CD14-positive monocyte (primary cell): ENCODE results near the gene ASCC2. TPM values are rescaled to one million over a fixed set of nuclear protein-coding genes. Genes with fewer than 3 reads are reported as not detected.

Source experiments
- DNase-seq, 3 donors: peaks; one replicate each; pipeline ENCODE4 v3.0.0-alpha.2; 2011 to 2022
- H2AFZ ChIP-seq: 2 replicates; pipeline ENCODE4 v1.6.0; 2012; ENCODE audit warnings: mild to moderate bottlenecking, low read depth, low read length, inconsistent platforms; ENCODE audit not compliant: insufficient read depth, poor library complexity, severe bottlenecking
- H3K27ac ChIP-seq, 2 donors: 1 replicate in 1 of 2; 2 replicates in 1 of 2; pipeline ENCODE4 v1.5.1; 2012 to 2013; ENCODE audit warnings: low read length in 2 of 2, control low read depth in 1 of 2, inconsistent platforms in 1 of 2, low read depth in 1 of 2, mild to moderate bottlenecking in 1 of 2
- H3K27me3 ChIP-seq, 2 donors: one replicate each; pipeline versions ENCODE4 v1.6.0 to v1.6.1; 2011 to 2013; ENCODE audit warnings: low read length in 2 of 2; ENCODE audit not compliant: control insufficient read depth in 2 of 2, insufficient read depth in 2 of 2
- H3K36me3 ChIP-seq, 2 donors: replicated peaks in 1 of 2; 1 replicate in 1 of 2; 2 replicates in 1 of 2; pipeline versions ENCODE4 v1.5.1 to v1.6.1; 2012 to 2013; ENCODE audit warnings: low read length in 2 of 2, control low read depth in 1 of 2, inconsistent platforms in 1 of 2, mild to moderate bottlenecking in 1 of 2; ENCODE audit not compliant: insufficient read depth in 2 of 2, control insufficient read depth in 1 of 2
- H3K4me1 ChIP-seq, 2 donors: 1 replicate in 1 of 2; 2 replicates in 1 of 2; pipeline versions ENCODE4 v1.5.1 to v1.6.1; 2012 to 2013; ENCODE audit warnings: low read length in 2 of 2, control low read depth in 1 of 2, inconsistent platforms in 1 of 2, mild to moderate bottlenecking in 1 of 2, moderate library complexity in 1 of 2; ENCODE audit not compliant: insufficient read depth in 2 of 2, control insufficient read depth in 1 of 2
- H3K4me2 ChIP-seq: replicated peaks from 2 replicates; pipeline ENCODE3; 2012; ENCODE audit warnings: low read length, moderate library complexity, mild to moderate bottlenecking; ENCODE audit not compliant: poor library complexity, severe bottlenecking; ENCODE audit errors: extremely low read depth
- H3K4me3 ChIP-seq, 3 experiments: fragments of 200-600 bp in 1 of 3; sonication (generic) in 1 of 3; replicated peaks in 1 of 3; 1 replicate in 2 of 3; 2 replicates in 1 of 3; pipeline ENCODE4 v1.5.1; 2011 to 2013; ENCODE audit warnings: low read length in 3 of 3, mild to moderate bottlenecking in 3 of 3, control low read depth in 2 of 3, low read depth in 2 of 3, inconsistent platforms in 1 of 3, moderate library complexity in 1 of 3
- H3K79me2 ChIP-seq: 2 replicates; pipeline ENCODE4 v1.6.0; 2012; ENCODE audit warnings: mild to moderate bottlenecking, control low read depth, inconsistent platforms, low read length, moderate library complexity; ENCODE audit not compliant: insufficient read depth
- H3K9ac ChIP-seq: 2 replicates; pipeline ENCODE4 v1.6.0; 2017; ENCODE audit warnings: low read length, mild to moderate bottlenecking; ENCODE audit not compliant: insufficient read depth, poor library complexity, severe bottlenecking
- H3K9me3 ChIP-seq, 2 donors: replicated peaks in 1 of 2; 1 replicate in 1 of 2; 2 replicates in 1 of 2; pipeline versions ENCODE4 v1.5.1 to v1.6.1; 2012 to 2013; ENCODE audit warnings: low read length in 2 of 2, control low read depth in 1 of 2; ENCODE audit not compliant: control insufficient read depth in 1 of 2, insufficient read depth in 1 of 2
- H4K20me1 ChIP-seq: 2 replicates; pipeline ENCODE4 v1.6.0; 2012; ENCODE audit warnings: mild to moderate bottlenecking, low read length, control low read depth, moderate library complexity; ENCODE audit not compliant: insufficient read depth
- H3K27ac Mint-ChIP-seq, 7 donors: one replicate each; pipeline ENCODE4 v1.8.0; 2020; ENCODE audit warnings: mild to moderate bottlenecking in 7 of 7, mixed read lengths in 7 of 7, moderate library complexity in 6 of 7, inconsistent platforms in 2 of 7
- H3K27me3 Mint-ChIP-seq, 3 donors: one replicate each; pipeline ENCODE4 v1.8.0; 2021 to 2022; ENCODE audit warnings: low read depth in 3 of 3, mild to moderate bottlenecking in 3 of 3, mixed read lengths in 3 of 3, moderate library complexity in 3 of 3, inconsistent platforms in 1 of 3
- H3K36me3 Mint-ChIP-seq, 2 donors: one replicate each; pipeline ENCODE4 v1.8.0; 2020; ENCODE audit warnings: mixed read lengths in 2 of 2, inconsistent platforms in 1 of 2, mild to moderate bottlenecking in 1 of 2
- H3K4me1 Mint-ChIP-seq: one replicate; pipeline ENCODE4 v1.8.0; 2020; ENCODE audit warnings: mild to moderate bottlenecking, mixed read lengths
- H3K4me3 Mint-ChIP-seq, 2 donors: one replicate each; pipeline ENCODE4 v1.8.0; 2020; ENCODE audit warnings: mild to moderate bottlenecking in 2 of 2, mixed read lengths in 2 of 2, moderate library complexity in 1 of 2
- H3K9me3 Mint-ChIP-seq, 7 donors: one replicate each; pipeline ENCODE4 v1.8.0; 2020 to 2022; ENCODE audit warnings: mixed read lengths in 7 of 7, mild to moderate bottlenecking in 6 of 7, moderate library complexity in 6 of 7, inconsistent platforms in 2 of 7
- CTCF ChIP-seq: fragments of 200-600 bp; IDR thresholded peaks from one replicate; pipeline ENCODE4 v1.8.0; 2022; ENCODE audit warnings: antibody characterized with exemption, mild to moderate bottlenecking
- WGBS: methylation state at CpG from one replicate; pipeline ENCODE4 v1.1.5; 2013; ENCODE audit warnings: missing lambda C conversion rate; ENCODE audit not compliant: insufficient coverage; 5-methylcytosine and 5-hydroxymethylcytosine counted together
- intact Hi-C, 2 donors: fragments of 100-400 bp; cut with micrococcal nuclease; formaldehyde crosslinking; loops; one replicate each; pipeline versions ENCODE4 v1.15.0 to v1.15.1; 2023
- polyA plus RNA-seq, 3 donors: library from polyadenylated mRNA; depleted of rRNA in 1 of 3; unstranded in 2 of 3; stranded (reverse) in 1 of 3; fragments of 300-500 nt in 2 of 3; fragments of >200 nt in 1 of 3; fragmentation: Illumina TruSeq in 2 of 3; gene quantifications; 1 replicate in 2 of 3; 2 replicates in 1 of 3; pipeline ENCODE4 v1.2.3, GENCODE V29; 2012 to 2021

The ASCC2 gene
- polyA plus RNA-seq, 3 donors, result 23.8 to 77.2 (median 39.6) TPM

- H3K4me1 Mint-ChIP-seq, result peaks cover 22% of the 10 kb centered on the region
- Histone ChIP-seq H3K9me3 (peaks cover 0 to 10% of the 10 kb centered on the region in 2 donors), H3K27me3 (no peaks in the 10 kb centered on the region), H4K20me1 (peaks cover 4% of the 10 kb centered on the region), H2AFZ (no peak overlapping the region), H3K4me2 (no peak overlapping the region), H3K4me1 (peaks cover 16 to 18% of the 10 kb centered on the region in 2 donors), H3K27ac (no peak overlapping the region), H3K79me2 (peaks cover 9% of the 10 kb centered on the region), H3K4me3 (no peak overlapping the region), H3K36me3 (no peaks in the 10 kb centered on the region), H3K9ac (no peak overlapping the region)
- intact Hi-C loops, result no loop called here
- H3K27me3 Mint-ChIP-seq, result peaks cover 0 to 2% (median 0%) of the 10 kb centered on the region in 3 donors
- H3K4me3 Mint-ChIP-seq, result no peak overlapping the region
- no CpG with 5 or more reads among the region's 2 CpGs for WGBS
- no peak overlapping the region for H3K27ac Mint-ChIP-seq
- no peak for TF ChIP-seq CTCF
- peaks cover 2 to 3% of the 10 kb centered on the region in 2 donors for H3K36me3 Mint-ChIP-seq
- DNase-seq, result no peak
- H3K9me3 Mint-ChIP-seq, result peaks cover 1 to 12% (median 6%) of the 10 kb centered on the region in 7 donors
Observed at GRCh38 chr22:29842172-29842571, 4.1 kb upstream of the ASCC2 start.

GRCh38 chr22:29840498-29840897 lies 2.4 kb upstream of the ASCC2 start:
- no peak for TF ChIP-seq CTCF
- Histone ChIP-seq H3K27ac (no peak overlapping the region), H3K4me2 (no peak overlapping the region), H3K9ac (no peak overlapping the region), H3K79me2 (peaks cover 25% of the 10 kb centered on the region), H2AFZ (no peak overlapping the region), H3K27me3 (no peaks in the 10 kb centered on the region), H3K9me3 (no peaks in the 10 kb centered on the region), H3K36me3 (peaks cover 0 to 8% of the 10 kb centered on the region in 2 donors), H3K4me1 (peaks cover 20 to 22% of the 10 kb centered on the region in 2 donors), H4K20me1 (peaks cover 6% of the 10 kb centered on the region), H3K4me3 (no peak overlapping the region)
- Mint-ChIP-seq H3K36me3 (peaks cover 5 to 8% of the 10 kb centered on the region in 2 donors), H3K4me1 (peaks cover 33% of the 10 kb centered on the region), H3K27me3 (peaks cover 0 to 4% (median 0%) of the 10 kb centered on the region in 3 donors), H3K4me3 (no peak overlapping the region), H3K9me3 (peaks cover 0 to 1% (median 0%) of the 10 kb centered on the region in 7 donors), H3K27ac (no peak overlapping the region)
- intact Hi-C loops, result no loop called here
- no peak for DNase-seq
